Testis (tissue), 2 donors: ENCODE data around the gene RFX5.

ENCODE experiments used
- POLR2A ChIP-seq: fragments of 450-650 bp; IDR thresholded peaks from one replicate; pipeline ENCODE4 v1.6.1; 2017; ENCODE audit warnings: antibody characterized with exemption, mild to moderate bottlenecking, moderate library complexity
- TF ChIP-seq, protein P1 (sequence below), 3 experiments: fragments of 450-650 bp in 2 of 3; fragments of 200-600 bp in 1 of 3; sonication (generic) in 1 of 3; IDR thresholded peaks; one replicate each; pipeline ENCODE4 v1.5.1; 2016 to 2019; ENCODE audit warnings: antibody characterized with exemption in 3 of 3, mild to moderate bottlenecking in 2 of 3, moderate library complexity in 1 of 3

DNA sequence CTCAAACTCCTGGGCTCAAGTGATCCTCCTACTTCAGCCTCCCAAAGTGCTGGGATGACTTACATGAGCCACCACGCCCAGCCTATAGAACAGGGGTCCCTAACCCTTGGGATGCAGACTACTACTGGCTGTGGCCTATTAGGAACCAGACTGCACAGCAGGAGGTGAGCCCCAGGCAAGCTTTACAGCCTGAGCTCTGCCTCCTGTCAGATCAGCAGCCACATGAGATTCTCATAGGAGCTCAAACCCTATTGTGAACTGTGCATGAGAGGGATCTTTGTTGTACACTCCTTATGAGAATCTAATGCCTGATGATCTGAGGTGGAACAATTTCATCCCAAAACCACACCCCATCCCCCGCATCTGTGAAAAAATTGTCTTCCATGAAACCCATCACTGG, 39.0 kb upstream of the RFX5 start:
- TF ChIP-seq, protein P1, sequence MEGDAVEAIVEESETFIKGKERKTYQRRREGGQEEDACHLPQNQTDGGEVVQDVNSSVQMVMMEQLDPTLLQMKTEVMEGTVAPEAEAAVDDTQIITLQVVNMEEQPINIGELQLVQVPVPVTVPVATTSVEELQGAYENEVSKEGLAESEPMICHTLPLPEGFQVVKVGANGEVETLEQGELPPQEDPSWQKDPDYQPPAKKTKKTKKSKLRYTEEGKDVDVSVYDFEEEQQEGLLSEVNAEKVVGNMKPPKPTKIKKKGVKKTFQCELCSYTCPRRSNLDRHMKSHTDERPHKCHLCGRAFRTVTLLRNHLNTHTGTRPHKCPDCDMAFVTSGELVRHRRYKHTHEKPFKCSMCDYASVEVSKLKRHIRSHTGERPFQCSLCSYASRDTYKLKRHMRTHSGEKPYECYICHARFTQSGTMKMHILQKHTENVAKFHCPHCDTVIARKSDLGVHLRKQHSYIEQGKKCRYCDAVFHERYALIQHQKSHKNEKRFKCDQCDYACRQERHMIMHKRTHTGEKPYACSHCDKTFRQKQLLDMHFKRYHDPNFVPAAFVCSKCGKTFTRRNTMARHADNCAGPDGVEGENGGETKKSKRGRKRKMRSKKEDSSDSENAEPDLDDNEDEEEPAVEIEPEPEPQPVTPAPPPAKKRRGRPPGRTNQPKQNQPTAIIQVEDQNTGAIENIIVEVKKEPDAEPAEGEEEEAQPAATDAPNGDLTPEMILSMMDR (IDR thresholded peaks at IDR 0.05): no peak
- TF ChIP-seq POLR2A: no peak
